ENCODE measurements around the gene SCG3. TPM values are rescaled to one million over a fixed set of nuclear protein-coding genes. Genes with fewer than 3 reads are reported as not detected.
"Not testable (repeated sequence)": the region's sequence is repeated elsewhere in the genome, so short reads cannot be mapped to it uniquely, and the experiment has no call there.

The SCG3 gene
- total and polyA plus RNA-seq, 12 donors, result 0.04 to 0.13 TPM; not detected in 10

DNA sequence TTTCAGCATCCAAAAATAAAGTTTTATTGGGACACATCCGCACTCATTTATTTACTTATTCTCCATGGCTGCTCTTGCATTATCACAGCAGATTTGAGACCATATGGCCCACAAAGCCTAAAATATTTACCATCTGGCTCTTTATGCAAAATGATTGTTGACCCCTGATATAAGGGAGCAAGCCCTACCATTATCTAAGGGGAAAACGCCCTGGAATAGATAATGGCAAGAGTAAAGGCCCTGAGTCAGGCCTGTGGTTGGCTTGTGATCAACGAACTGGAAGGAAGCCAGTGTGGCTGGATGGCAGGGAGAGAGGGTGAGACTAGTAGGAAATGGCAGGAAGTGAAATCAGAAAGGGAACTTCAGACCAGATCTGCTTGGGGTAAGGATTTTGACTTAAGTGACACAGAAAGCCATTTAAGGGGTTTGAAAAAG lies 34.2 kb upstream of the SCG3 start:
- intact Hi-C loops (cut with DNase I), result no loop called here
- WGBS, 2 donors, result 44 to 50% methylated on average over 3 of the region's 3 CpGs
- H3K4me3 ChIP-seq, result no peak overlapping the region
- ATAC-seq (peak in 7 of 8 donors; percentile 43 to 74 (median 55)), DNase-seq (peak; percentile 24 to 51)
- H3K36me3 ChIP-seq, result no peaks in the 10 kb centered on the region
- peak overlapping the region in 1 of 10 donors; percentile 39 for H3K27ac ChIP-seq
- H3K9me3 ChIP-seq, result no peaks in the 10 kb centered on the region
- H3K4me1 ChIP-seq, result peaks cover 0 to 13% (median 0%) of the 10 kb centered on the region in 9 donors
- TF ChIP-seq, protein P1, sequence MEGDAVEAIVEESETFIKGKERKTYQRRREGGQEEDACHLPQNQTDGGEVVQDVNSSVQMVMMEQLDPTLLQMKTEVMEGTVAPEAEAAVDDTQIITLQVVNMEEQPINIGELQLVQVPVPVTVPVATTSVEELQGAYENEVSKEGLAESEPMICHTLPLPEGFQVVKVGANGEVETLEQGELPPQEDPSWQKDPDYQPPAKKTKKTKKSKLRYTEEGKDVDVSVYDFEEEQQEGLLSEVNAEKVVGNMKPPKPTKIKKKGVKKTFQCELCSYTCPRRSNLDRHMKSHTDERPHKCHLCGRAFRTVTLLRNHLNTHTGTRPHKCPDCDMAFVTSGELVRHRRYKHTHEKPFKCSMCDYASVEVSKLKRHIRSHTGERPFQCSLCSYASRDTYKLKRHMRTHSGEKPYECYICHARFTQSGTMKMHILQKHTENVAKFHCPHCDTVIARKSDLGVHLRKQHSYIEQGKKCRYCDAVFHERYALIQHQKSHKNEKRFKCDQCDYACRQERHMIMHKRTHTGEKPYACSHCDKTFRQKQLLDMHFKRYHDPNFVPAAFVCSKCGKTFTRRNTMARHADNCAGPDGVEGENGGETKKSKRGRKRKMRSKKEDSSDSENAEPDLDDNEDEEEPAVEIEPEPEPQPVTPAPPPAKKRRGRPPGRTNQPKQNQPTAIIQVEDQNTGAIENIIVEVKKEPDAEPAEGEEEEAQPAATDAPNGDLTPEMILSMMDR (IDR thresholded peaks at IDR 0.05), result no peak
- peaks cover 0 to 15% (median 0%) of the 10 kb centered on the region in 7 donors for H3K27me3 ChIP-seq

GRCh38 chr15:51648101-51648500 lies 33.2 kb upstream of the SCG3 start:
- WGBS, 2 donors, result 80% methylated on average over 1 of the region's 1 CpG; no CpG with 5 or more reads in 1 of the 2 donors
- H3K36me3 ChIP-seq; intact Hi-C loops (cut with DNase I); H3K4me3 ChIP-seq; H3K9me3 ChIP-seq; DNase-seq; ATAC-seq: not testable (repeated sequence)
- peaks cover 0 to 11% (median 0%) of the 10 kb centered on the region in 7 donors for H3K27me3 ChIP-seq
- peaks cover 0 to 10% (median 0%) of the 10 kb centered on the region in 9 donors for H3K4me1 ChIP-seq
- peak overlapping the region in 1 of 10 donors; percentile 39 for H3K27ac ChIP-seq

DNA sequence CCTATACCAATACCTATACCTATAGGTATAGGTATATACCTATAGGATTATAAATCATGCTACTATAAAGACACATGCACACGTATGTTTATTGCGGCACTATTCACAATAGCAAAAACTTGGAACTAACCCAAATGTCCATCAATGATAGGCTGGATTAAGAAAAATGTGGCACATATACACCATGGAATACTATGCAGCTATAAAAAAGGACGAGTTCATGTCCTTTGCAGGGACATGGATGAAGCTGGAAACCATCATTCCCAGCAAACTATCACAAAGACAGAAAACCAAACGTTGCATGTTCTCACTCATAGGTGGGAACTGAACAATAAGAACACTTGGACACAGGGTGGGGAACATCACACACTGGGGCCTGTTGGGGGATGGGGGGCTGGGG lies 32.7 kb upstream of the SCG3 start:
- 72 to 77% methylated on average over 4 of the region's 4 CpGs for WGBS, 2 donors
- intact Hi-C loops (cut with DNase I); H3K36me3 ChIP-seq; DNase-seq; H3K4me3 ChIP-seq; H3K27me3 ChIP-seq; ATAC-seq; H3K9me3 ChIP-seq; H3K27ac ChIP-seq: not testable (repeated sequence)
- peaks cover 0 to 10% (median 0%) of the 10 kb centered on the region in 9 donors for H3K4me1 ChIP-seq

DNA sequence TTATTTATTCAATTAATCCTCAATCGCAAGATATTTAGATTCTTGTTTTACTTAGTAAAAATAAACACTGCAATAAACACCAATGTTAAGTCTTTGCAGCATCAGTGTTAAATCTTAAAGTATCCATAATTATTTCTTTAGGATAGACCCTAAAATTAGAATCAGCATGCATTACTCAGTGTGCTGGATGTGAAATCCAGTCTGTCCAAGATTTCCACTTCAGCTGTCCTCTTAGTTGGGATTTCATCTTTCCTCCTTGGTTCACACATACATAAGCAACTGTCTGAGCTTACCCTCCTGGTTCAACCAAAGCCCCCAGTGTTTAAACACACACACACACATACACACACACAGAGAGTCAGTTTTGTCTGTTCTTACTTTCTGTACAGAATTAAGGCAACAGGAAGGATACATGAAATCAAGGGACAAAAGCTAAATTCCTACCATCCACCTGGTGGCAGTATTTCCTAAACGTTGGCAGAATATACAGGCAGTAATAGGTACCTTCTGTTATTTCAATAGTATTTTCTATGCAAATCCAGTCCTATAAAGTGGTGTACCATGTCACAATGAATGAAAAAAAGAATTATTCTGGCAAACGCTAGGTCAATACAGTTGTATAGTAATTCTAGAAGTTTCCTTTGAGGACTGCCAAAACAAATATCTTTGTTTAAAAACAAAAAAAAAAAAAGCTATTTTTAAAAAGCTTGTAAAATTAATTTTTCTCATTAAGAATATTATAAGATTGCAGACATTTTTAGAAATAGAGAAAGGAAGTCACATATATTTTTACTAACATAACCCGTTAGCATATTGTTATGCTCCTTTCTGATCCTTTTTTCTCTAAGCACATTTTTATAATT lies 31.4 kb upstream of the SCG3 start:
- 40 to 45% methylated on average over 4 of the region's 4 CpGs for WGBS, 2 donors
- ATAC-seq, result peak in 7 of 8 donors; percentile 55 to 80 (median 71)
- no peaks in the 10 kb centered on the region for H3K27me3 ChIP-seq
- peaks cover 0 to 10% (median 0%) of the 10 kb centered on the region in 9 donors for H3K4me1 ChIP-seq
- no peaks in the 10 kb centered on the region for H3K9me3 ChIP-seq
- peak in 1 of 2 donors; percentile 62 for DNase-seq
- intact Hi-C loops (cut with DNase I), result loop anchor here (1.0 to 10.0 kb wide), 8 partner anchors 55 to 255 kb away; no protein-coding TSS in a partner anchor
- TF ChIP-seq, protein P1 (IDR thresholded peaks at IDR 0.05), result peak; percentile 48 to 87 (median 75)
- H3K27ac ChIP-seq, result no peak overlapping the region
- no peaks in the 10 kb centered on the region for H3K36me3 ChIP-seq
- H3K4me3 ChIP-seq, result no peak overlapping the region

DNA sequence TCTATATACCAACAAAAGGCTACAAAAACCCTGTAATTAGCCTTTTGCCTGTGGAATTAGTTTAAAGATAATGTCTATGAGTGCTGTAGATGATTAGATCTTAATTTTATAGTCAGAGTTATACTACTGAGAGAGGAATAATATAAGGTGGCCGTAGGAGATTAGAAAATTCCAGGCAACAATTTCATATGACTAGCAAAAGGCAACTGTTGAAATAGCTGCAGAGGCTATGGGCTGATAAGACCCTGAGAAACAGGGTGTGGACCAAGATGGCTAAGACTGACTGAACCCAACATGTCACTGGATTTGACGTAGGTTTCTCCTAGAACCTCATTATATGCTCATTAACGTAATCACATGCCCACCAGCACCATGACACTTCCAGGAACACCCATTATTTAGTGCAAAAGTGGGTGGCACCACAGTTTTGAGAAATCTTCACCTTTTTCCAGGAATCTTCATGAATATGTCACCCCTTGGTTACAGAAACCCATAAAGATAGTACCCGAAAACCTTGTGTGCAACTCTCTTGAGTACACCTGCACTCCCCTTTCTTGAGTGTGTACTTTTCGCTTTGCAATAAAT lies 29.1 kb upstream of the SCG3 start:
- Histone ChIP-seq H3K36me3 (no peaks in the 10 kb centered on the region), H3K4me3 (no peak overlapping the region), H3K27ac (no peak overlapping the region), H3K4me1 (peaks cover 0 to 5% (median 0%) of the 10 kb centered on the region in 9 donors), H3K27me3 (no peaks in the 10 kb centered on the region), H3K9me3 (no peaks in the 10 kb centered on the region)
- 87 to 91% methylated on average over 5 of the region's 5 CpGs for WGBS, 2 donors
- no peak for DNase-seq
- intact Hi-C loops (cut with DNase I), result loop anchor here in 3 of 10 donors (5.0 to 10.0 kb wide), 3 partner anchors 53 to 253 kb away; no protein-coding TSS in a partner anchor
- ATAC-seq, result no peak
- TF ChIP-seq, protein P1 (IDR thresholded peaks at IDR 0.05), result no peak

- not testable (repeated sequence) for H3K9me3 ChIP-seq, H3K27ac ChIP-seq
- intact Hi-C loops (cut with DNase I), result loop anchor here in 2 of 10 donors (10.0 kb wide), 2 partner anchors 49 to 249 kb away; no protein-coding TSS in a partner anchor
Measured at GRCh38 chr15:51655401-51656057, 25.8 kb upstream of the SCG3 start.

More at GRCh38 chr15:51655401-51656057, 25.8 kb upstream of the SCG3 start:
- ATAC-seq, H3K36me3 ChIP-seq, H3K4me3 ChIP-seq, DNase-seq, H3K27me3 ChIP-seq, H3K4me1 ChIP-seq: not testable (repeated sequence)
- 93 to 96% methylated on average over 24 of the region's 24 CpGs for WGBS, 2 donors

All from heart right ventricle (tissue), 16 donors.